RPMI7951 (cell line): Measurements from ENCODE around the gene SCN8A. TPM values are rescaled to one million over a fixed set of nuclear protein-coding genes. Genes with fewer than 3 reads are reported as not detected.
A peak's percentile ranks its signal among the peaks of the same experiment; 100 is the strongest.
"Not testable (repeated sequence)": the region's sequence is repeated elsewhere in the genome, so short reads cannot be mapped to it uniquely, and the experiment has no call there.

Source experiments
- DNase-seq: peaks from one replicate; pipeline ENCODE4 v3.0.0-alpha.2; 2012; ENCODE audit warnings: low read depth
- total RNA-seq: library from RNA; depleted of rRNA; stranded (reverse); fragments of >200 nt; shearing (Covaris generic); gene quantifications from 2 replicates; pipeline ENCODE4 v1.2.3, GENCODE V29; 2014; rRNA removed

The SCN8A gene
- 0.29 and 0.60 TPM in 2 replicates for total RNA-seq

DNA sequence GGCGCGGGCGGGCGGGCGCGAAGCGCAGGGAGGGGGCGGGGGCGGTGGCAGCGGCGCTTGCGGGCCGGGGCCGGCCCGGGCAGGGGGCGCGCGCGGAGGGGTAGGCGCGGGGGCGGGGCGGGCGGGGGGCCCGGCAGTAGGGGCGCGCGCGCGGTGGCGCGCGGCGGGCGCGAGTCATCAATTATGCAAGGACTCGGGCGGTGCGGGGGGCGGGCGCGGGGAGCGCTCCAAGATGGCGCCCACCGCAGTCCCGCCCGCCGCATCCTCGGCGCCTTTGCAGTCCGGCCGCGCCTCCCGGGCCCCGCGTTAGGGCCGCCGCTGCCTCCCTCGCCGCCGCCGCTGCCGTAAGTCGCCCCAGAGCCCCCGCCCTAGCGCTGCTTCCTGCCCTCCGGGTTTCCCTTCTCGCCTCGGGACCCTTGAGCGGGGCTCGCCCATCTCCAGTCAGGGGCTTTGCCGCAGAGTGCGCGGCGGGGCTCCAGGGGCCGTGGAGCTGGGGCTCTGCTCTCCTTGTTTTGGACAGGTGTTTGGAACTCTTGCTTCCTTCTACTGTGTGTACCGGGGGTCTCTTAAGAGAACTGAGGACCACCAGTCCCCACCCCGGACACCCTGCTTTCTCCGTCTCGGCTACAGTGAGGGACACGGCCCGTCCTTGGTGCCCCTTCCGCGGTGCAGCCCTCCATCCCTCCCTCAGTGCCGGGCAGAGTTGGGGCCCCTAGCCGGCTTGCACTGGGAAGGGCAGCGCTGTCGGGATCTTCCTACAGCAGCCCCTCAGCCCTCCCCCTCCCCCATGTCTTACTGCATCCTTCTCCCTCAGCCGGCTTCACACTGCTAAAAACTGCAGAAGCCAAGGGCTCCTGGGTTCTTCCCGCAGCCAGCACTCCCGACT is at the start of gene SCN8A:
Gene SCN8A (plus strand): TSS at position 218 of the 886 bp plus-strand sequence. CDS start 71,585 bp downstream, outside the sequence.
- DNase-seq: peak; percentile 17

DNA sequence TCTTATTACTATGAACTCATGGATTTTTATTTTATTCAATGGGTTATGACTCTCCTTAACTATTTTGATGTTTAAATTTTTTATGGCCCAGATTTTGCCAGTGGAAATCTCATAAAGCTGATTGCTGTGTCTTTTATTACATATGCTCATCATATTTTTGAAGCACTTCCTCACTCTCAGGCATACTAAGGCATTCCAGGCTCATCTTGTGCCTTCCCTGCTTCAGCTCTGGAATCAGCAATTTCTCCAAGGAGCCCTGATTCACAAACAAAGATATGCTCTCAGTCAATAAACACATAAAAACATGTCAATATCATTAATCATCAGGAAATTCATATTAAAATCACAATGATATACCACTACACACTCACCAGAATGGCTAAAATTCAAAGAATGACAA is 44.9 kb upstream of the SCN8A start:
- DNase-seq: no peak

DNA sequence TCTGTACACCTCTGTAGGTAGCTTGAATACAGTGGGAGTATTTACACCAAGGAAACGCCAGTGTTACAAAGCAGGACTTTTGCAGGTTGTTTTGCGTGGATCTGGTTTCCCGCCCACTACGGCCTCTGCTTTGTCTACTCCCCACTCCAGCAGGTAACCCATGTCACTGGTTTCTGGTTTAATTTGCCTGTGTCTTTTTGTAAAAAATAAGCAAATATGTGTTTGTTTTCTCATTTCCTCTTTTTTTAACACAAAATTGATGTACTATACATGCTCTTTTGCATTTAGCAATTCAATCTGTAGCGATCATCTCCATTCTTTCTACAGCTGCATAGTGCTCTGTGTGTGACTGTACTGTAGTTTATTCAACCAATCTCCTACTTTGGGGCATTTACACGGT is 43.4 kb upstream of the SCN8A start:
- DNase-seq: no peak

DNA sequence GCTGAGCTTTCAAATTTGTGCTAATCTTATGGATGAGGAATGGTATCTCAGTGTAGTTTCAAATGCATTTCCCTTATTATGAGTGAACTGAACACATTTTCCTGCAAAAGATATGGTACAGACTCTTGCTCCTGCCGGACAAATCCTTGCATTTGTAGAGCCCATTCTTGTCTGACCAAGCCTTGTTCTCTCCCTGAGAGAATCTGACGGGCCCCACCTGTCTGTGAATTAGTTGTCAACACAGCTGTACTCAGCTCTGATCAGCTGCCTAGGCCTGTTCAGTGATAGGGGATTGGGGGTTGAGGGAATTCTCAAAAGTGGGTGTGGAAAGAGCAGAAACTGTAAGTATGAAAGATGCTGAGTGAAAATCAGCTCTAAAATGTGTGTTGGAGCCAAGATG is 42.8 kb upstream of the SCN8A start:
- no peak for DNase-seq

DNA sequence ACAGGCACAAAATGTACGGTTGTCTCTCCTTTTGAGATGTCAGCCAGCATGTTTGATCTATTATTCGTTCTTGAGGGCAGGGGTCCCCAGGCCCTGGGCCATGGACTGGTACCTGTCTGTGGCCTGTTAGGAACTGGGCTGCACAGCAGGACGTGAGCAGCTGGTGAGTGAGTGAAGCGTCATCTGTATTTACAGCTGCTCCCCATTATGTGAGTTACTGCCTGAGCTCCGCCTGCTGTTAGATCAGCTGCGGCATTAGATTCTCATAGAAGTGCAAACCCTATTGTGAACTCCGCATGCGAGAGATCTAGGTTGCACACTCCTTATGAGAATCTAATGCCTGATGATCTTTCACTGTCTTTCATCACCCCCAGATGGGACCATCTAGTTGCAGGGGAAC is 41.4 kb upstream of the SCN8A start:
- DNase-seq: no peak

DNA sequence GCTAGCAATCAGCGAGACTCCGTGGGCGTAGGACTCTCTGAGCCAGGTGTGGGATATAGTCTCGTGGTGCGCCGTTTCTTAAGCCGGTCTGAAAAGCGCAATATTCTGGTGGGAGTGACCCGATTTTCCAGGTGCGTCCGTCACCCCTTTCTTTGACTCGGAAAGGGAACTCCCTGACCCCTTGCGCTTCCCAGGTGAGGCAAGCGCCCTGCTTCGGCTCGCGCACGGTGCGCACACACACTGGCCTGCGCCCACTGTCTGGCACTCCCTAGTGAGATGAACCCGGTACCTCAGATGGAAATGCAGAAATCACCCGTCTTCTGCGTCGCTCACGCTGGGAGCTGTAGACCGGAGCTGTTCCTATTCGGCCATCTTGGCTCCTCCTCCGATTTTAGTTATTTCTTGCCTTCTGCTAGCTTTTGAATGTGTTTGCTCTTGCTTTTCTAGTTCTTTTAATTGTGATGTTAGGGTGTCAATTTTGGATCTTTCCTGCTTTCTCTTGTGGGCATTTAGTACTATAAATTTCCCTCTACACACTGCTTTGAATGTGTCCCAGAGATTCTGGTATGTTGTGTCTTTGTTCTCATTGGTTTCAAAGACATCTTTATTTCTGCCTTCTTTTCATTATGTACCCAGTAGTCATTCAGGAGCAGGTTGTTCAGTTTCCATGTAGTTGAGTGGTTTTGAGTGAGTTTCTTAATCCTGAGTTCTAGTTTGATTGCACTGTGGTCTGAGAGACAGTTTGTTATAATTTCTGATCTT is 22.6 kb upstream of the SCN8A start:
- DNase-seq: not testable (repeated sequence)

DNA sequence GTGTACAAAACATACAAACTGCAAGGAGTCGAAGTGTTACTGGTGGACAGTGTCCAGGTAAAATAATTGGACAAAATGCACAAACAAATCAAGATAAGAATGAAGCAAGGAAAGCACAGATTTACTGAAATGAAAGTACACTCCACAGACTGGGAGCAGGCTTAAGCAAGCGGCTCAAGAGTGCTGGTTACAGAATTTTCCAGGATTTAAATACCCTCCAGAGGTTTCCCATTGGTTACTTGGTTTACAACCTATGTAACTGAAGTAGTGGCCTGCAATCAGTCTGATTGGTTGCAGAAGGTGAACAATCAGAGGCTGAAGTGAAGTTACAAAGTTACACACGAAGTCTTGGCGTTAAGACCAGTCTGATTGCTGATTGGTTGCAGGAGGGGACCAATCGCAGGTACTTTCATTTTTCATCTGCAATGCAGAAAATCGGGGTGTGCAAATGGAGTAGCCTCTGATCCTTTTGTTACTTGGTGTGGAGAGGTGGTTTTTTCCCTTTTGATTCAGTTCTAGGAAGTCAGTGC is 11.6 kb upstream of the SCN8A start:
- DNase-seq: peak; percentile 41

DNA sequence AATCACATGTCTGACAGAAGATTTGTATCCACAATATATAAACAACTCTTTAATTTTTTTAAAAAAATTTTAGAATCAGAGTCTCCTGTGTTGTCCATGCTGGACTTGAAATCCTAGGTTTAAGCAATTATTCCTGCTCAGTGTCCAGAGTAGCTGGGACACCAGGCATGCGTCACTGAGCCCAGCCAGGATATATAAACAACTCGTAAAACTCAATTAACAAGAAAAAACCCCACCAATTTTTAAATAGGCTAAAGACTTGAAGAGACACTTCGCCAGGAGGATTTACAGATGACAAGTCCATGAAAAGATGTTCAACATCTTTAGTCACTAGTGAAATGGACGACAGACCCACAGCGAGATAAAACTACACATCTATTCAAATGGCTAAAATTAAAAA is 2.0 kb upstream of the SCN8A start:
- no peak for DNase-seq

DNA sequence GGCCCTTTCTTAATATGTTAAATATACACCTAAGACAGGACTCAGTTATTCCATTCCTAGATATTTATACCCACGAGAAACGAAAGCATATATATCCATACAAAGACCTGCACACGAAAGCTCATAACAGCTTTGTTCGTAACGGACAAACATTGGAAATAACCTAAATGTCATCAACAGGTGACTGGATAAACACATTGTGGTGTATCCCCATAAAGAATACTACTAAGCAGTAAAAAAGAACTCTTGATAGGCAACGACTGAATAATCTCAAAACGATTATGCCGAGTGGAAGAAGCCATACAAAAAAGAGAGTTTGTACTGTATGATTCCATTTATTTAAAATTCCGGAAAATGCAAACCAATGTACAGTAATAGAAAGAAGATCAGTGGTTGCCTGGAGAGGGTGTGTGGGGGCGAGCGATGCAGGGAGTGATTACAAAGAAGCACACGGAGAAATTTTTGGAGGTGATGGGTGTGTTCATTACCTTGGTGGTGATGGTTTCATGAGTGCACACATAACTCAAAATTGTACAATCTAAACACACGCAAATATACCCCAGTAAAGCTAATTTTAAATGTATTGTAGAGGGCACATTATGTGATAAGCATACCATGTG is 1.4 kb upstream of the SCN8A start:
- no peak for DNase-seq

DNA sequence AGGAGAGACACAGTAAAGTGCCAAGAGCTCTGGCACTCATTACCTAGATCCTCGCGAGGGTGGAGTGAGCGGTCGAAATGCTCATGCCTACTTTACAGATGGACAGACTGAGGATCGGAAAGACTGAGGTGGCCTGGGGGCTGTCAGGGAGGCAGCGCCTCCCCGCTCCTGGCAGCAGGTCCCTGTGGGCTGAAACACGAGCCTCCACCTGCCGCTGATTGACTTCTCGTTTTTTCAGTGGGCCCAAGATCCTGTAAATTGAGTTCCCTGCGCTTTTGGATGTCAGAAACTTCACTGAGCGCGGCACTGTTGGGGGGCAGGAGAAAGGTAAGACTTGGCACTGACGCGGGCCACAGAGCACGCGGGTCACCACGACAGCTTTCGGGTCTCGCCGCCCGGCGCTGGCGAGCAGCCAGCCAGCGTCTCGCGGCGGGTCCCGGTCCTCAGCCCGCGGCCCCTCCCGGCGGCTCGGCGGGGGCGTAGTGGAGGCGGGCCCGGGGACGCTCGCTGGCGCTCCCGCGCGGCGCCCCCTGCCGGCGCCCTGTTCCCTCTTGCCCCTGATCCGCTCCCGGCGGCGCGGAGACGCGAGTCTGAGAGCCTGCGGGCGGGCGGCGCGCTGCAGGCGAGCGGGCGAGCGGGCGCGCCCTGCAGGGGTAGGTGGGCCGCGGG is 552 bp upstream of the SCN8A start:
- peak; percentile 38 for DNase-seq

DNA sequence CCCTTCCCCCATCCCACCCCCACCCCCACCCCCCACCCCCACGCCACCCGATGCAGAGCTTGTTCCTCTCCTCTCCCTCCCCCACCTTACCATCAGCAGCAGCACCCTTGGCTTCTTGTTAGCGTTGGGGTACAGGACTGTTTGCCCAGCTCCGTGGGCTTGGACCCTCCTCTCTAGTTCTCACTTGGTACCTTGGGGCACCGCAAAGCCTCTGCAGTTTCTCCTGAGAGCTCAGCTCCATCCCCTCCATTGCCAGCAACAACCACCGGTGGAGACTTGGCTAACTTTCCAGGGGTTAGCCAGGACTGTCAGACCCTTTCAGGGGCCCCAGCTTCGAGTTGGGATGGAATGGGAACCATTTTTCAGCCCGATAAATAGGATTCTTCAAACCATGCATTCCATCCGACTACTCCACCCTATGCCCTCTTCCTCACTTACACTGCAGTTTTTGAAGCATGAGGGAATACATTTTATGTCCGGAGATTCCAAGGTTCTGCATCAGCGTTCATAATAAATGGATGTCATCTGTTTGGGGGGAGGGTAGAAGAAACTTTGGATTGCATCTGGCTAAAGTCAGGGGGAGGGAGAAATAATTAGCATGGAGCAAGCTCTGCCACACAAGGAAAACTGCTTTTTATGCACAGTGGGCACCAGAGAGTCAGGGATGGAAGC is 1.1 kb downstream of the SCN8A start:
- peak; percentile 31 for DNase-seq

DNA sequence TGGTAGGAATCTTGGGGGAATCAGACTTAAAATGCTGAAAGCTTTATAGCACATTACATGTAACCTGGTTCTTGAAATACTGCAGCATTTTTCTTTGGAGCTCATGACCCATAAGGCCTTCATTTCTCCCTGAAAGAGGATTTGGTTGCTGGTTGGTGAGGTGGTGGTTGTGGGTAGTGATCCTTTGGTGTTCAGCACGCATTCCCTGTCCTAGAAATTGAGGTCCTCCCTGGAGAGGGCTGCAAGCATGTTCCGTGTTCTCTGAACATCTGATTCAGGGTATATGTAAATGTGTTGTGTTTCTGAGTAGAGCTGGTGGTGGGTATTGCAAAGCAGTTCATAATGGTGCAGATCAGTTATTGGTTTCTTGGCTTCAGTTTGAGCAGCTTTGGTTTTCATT is 2.0 kb downstream of the SCN8A start:
- DNase-seq: no peak

DNA sequence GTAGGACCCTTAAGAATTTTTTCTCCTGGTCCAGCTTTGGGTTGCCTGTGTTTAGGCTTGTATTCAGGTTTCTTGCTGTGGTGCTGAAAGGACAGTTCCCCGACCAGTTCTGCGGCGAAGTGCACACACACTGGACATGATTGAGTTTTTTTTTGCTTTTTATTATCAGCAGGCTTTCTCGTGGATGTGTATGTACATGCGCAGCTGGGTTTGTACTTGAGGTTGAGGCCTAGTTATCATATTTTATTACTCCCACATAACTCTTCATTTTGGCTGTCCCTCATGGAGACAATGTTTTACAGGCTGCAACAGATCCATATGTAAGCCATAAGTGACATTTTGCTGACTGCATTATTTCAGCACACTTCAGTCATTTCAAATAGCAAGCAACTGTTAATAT is 2.5 kb downstream of the SCN8A start:
- peak; percentile 38 for DNase-seq

DNA sequence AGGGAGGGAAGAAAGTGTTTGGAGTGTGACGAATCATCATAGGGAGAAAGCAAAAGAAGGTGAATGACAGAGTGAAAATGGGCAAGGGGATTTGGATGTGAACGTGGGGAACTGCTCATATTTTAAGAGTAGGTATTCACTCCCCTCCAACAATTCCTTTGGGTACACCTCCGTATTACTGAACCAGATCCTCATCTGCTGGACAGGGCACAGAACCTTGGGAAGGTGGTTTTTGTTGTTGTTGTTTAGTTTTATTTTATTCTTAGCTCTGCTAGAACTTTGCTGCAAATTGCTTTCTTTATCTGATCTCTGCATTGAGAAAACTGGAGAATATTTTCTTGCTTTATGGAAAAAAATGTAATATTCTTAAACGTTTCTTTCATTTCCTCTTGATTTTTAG is 7.1 kb downstream of the SCN8A start:
- DNase-seq: no peak

DNA sequence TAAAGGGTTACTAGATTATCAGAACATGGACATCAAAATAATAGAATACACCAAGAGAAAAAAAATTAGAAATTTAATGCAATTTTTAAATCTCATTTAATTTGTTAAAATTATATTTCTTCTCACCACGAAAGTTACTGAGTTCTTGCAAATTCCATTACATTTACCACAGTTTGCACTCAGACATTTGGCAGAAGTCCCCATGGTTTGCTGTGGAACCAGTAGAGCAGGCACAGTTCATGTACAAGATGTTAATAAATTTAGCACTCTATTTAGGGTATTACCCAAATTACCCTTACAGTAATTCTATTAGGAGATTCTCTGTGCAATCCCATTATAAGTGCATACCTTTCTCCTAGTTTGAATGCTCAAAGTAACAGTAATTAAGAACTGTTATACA is 9.7 kb downstream of the SCN8A start:
- no peak for DNase-seq

DNA sequence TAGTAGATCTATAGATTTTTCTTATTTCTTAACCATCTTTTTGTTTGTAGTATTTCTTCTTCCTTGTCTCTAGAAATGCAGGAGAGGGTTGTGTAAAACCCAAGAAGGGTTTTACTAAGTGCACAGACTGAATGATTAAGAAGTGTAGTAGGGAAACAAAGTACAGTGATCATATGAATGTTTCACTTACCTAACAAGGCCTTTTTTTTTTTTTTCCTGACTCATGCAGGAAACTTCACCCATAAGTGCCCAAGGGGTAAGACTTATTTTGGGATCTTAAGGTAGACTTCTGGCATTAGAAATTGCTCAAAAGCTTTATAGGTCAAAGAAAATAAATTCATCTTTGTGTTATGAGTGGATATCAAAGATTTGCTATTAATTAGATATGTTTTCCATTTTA is 10.2 kb downstream of the SCN8A start:
- no peak for DNase-seq

DNA sequence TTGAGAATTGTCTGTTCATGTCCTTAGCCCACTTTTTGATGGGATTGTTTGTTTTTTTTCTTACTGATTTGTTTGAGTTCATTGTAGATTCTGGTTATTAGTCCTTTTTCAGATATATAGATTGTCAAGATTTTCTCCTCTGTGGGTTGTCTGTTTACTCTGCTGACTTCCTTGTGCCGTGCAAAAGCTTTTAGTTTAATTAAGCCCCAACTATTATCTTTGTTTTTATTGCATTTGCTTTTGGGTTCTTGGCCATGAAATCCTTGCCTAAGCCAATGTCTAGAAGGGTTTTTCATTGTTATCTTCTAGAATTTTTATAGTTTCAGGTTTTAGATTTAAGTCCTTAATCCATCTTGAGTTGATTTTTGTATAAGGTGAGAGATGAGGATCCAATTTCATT is 14.9 kb downstream of the SCN8A start:
- DNase-seq: not testable (repeated sequence)

DNA sequence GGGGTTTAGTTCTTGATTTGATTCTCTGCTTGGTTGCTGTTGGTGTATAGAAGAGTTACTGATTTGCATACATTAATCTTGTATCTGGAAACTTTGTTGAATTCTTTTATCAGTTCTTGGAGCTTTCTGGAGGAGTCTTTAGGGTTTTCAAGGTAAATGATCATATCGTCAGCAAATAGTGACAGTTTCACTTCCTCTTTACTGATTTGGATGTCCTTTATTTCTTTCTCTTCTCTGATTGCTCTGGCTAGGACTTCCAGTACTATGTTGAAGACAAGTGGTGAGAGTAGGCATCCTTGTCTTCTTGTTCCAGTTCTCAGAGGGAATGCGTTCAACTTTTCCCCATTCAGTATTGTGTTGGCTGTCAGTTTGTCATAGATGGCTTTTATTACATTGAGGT is 16.2 kb downstream of the SCN8A start:
- DNase-seq: not testable (repeated sequence)

DNA sequence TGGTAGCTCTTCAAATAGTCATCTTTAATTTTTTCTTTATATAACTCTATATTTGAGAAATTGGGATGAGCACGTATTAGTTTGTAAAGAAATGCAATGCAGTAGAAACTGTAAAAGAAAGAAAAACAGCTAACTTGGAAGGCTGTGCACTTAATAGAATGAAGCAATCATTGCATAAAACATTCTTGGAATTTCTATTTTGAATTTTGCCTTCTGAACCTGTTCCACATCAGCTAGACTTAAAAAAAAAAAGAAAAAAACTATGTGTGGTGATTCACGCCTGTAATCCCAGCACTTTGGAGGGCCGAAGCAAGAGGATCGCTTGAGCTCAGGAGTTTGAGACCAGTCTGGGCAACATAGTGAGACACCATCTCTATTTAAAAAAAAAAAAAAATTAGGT is 29.4 kb downstream of the SCN8A start:
- no peak for DNase-seq

DNA sequence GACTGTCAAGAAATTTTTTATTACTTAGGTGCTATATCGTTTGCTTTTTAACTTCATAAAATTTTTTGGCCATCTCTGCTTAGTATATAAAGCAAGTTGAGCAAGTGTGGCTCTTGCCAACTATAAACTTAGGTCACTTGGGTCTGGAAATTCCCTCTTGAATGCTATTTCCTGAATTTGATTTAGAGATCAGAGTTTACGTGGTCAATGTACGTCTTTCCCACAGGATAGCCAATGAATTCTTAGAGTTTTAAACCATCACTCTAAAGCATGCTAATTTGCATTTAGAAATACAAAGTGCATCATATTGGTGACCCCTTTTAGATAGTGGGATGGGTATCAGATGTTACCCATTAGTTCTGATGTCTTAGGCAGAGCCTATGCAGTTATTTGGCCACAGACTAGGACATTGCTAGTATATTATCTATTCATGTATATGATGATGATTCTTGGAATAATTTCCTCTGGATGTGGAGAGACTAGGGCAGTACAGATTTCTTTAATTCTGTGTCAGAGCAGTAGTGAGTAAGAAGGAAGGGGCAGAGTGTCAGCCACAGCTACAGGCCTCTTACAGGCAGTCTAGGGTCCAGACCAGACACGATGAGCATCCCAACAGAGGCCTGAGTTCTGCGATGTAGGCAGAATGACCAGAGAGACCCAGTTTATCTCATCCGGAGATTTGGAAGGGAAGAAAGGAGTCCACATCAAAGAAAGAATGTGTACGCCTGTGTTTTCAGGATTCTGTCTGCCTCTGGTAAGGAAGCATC is 30.3 kb downstream of the SCN8A start:
- peak; percentile 7 for DNase-seq
